Stimulated activated CD8-positive, alpha-beta memory T cell treated with anti-CD3 and anti-CD28 coated beads, Interleukin-7, amount 100 ng/mL, for 24 hours (primary cell): ENCODE measurements around the gene DNAJC3.
"Not testable (repeated sequence)": the region's sequence is repeated elsewhere in the genome, so short reads cannot be mapped to it uniquely, and the experiment has no call there.

Experiments
- DNase-seq: peaks from one replicate; pipeline ENCODE4 v3.0.0-alpha.2; 2020; ENCODE audit warnings: low read depth

DNAJC3 gene

DNA sequence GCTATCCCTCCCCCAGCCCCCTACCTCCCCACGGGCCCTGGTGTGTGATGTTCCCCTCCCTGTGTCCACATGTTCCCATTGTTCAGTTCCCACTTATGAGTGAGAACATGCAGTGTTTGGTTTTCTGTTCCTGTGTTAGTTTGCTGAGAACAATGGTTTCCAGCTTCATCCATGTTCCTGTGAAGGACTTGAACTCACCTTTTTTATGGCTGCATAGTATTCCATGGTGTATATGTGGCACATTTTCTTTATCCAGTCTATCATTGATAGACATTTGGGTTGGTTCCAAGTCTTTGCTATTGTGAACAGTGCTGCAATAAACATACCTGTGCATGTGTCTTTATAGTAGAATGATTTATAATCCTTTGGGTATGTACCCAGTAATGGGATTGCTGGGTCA lies 105.0 kb downstream of the DNAJC3 start:
- not testable (repeated sequence) for DNase-seq

DNA sequence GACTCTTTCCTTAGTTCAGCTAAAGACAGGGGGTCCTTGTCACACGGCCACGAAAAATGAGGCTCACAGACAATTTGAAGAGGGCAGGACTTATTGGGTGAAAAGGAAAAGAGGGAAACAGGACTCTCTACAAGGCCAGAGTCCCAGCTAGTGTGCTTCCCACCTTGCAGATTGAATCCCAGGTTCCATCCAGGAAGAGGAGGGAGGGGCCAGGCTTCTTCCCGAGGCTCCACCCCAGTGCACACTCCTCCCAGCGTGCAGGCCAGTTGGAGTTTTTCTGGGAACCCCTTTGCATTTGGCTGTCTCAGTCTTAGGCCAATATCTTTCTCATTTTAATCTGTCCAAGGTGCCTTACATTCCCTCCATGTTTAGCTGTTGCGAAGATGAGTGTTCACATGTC lies 106.8 kb downstream of the DNAJC3 start:
- DNase-seq: no peak

DNA sequence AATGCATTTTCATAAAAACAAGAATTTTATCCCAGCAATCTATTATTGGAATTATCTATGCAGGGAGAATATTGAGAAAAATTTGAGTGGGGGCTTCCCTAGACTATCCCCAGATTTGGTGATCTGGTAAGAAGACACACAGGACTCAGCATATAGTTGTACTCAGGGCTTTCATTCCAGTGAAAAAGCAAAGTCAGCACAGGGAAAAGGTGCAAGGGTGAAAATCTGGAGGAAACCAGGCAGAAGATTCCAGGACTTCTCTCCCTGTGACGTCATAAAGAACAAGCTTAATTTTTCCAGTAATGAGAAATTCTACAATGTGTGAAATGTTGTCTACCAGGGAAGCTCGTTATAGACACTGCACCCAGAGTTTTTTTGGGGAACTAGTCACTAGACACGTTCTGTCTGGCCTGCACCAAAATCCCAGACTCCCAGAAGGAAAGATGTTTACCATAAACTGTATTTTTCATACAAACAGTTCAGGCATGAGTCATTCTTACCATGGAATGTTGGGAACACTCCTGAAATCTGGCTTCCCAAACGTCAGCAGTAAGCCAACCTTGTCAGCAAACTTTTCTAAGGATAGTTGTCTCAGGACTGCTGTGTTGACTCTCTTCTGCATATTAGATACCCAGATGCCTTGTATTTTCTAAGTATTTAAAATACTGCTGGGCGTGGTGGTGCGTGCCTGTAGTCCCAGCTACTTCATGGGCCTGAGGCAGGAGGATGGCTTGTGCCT lies 107.4 kb downstream of the DNAJC3 start:
- DNase-seq: no peak

DNA sequence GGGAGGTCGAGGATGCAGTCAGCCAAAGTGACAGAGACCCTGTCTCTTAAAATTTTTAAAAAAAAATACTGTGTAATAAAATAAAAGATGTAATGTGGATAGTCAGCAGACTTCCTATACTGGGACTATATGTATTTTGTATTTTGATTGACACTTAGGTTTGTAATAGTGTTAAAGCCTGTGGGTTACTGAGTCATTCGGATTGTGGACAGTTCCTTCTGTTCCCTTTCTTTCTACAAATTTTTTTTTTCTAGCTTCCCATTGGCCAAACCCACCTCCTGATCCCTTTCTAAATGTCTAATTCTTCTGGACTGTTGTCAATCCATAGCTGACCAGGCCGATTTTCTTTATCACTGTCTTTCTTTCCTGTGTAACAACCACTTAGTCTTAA lies 108.0 kb downstream of the DNAJC3 start:
- DNase-seq: no peak

DNA sequence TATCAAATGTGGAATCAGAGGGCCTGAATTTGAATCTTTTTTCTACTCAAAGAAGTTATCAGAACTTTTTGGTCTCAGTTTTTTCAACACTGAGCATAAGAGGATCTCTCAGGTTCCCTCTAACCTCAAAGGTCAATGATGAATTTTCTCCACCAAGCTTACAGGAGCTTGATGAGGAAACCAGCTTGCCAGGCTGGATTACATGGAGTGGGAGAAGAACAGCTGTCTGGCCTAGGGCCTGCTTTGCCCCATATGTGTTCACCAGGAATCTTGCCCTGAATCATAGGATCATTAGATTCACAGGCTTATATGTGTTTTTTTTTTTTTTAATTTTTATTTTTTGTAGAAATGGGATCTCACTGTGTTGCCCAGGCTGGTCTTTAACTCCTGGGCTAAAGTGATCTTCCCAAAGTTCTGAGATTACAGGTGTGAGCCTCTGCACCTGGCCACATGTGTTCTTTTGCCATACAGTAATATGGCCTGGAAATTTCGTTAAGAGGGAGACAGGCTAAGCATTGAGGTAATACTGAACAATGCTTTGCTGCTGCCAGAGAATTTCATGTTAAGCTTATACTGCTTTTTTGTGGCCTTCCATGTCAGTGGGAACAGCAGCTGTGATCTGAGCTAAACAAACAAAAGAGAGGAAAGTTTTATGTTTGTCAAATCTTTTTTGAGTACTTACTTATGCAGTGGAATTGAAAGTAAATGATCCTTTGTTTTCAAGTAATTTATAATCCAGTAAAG lies 110.6 kb downstream of the DNAJC3 start:
- no peak for DNase-seq

DNA sequence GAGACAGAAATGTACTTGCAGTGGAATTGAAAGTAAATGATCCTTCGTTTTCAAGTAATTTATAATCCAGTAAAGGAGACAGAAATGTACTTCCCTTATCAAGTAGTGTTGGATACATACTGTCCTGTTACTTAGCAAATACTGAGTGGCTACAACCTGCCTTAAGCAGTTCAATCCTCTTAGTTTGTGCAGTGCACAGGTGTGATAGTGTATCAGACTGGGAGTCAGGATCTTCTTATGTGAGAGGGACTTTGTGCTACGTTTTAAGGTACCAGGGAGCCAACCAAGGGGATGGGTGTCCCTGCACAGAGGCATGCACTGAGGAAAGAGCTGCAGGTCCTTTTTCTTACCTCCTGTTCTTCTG lies 111.1 kb downstream of the DNAJC3 start:
- no peak for DNase-seq

DNA sequence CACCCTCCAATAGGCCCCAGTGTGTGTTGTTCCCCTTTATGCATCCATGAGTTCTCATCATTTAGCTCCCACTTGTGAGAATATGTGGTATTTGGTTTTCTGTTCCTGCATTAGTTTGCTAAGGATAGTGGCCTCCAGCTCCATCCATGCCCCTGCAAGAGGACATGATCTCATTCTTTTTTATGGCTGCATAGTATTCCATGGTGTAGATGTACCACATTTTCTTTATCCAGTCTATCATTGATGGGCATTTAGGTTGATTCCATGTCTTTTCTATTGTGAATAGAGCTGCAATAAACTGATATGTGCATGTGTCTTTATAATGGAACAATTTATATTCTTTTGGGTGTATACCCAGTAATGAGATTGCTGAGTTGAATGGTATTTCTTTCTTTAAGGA lies 112.4 kb downstream of the DNAJC3 start:
- DNase-seq: not testable (repeated sequence)

DNA sequence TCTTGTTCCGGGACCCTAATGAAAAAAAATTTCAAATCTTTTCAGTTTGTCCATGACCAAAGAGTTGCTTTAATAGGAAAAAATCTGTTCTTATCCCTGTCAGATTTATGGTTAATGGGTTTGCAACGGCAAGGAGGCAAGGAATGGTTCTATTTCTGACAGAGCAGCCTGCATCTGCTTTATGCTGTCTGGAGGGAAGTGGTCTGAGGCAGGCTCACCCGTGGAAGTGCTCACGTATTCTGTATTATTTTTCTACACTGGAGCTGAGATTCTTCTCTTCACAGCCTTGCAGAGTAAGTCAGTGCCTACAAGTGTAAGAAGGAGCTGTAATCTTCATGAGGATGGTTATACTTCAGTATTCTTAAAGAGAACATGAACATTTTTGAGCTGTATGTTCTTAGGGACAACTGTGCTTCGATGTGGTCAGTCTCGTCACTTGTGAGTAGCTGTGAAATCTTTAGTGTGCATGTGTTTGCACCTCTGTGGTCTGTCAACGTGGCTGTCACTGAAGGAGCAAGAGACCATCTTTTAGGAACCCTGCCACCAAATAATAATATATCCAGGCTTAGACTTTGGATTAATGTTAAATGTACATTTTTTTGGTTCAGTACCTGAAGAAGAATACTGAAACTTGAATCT lies 114.3 kb downstream of the DNAJC3 start:
- no peak for DNase-seq

DNA sequence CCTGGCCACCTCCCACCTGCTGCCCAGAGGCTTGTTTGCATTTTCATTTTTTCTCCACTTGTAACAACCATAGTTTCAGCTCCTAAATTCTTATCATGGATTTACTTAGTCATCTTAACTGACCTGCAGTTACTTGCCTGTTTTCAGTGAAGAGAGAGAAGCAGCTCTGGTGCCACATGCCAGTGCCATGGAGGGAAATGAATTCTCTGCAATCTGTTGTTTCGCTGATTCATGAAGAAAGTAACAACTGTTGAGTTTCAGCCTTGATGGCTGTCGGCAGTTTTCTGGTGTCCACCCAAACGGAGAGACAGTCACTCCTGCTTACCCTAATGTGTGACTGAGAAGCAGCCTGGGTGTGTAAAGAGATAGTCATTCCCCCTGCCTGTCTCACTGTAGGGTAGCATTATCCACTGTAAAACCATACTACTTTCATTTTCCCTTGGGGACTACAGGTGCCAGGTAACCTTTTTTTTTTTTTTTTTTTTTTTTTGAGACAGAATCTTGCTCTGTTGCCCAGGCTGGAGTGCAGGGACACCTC lies 116.1 kb downstream of the DNAJC3 start:
- DNase-seq: no peak

DNA sequence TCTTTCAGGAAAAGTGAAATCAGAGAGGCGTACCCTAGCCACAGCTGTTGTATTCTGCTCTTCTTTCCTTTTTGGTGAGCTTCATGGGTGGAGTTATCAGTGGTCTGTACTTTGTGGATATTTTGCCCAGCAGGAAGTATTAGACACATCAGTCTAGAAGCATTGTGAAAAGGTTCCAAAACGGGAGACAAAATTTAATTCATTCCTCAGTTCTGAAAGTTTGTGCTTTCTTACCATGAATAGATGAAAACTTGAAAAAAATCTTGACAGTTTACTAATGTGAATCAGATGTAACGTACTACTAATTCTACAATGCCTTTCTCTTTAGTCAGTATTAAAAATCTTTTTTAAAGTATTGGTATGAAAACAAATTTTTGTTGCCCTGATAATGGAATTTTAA lies 116.8 kb downstream of the DNAJC3 start:
- DNase-seq: no peak

DNA sequence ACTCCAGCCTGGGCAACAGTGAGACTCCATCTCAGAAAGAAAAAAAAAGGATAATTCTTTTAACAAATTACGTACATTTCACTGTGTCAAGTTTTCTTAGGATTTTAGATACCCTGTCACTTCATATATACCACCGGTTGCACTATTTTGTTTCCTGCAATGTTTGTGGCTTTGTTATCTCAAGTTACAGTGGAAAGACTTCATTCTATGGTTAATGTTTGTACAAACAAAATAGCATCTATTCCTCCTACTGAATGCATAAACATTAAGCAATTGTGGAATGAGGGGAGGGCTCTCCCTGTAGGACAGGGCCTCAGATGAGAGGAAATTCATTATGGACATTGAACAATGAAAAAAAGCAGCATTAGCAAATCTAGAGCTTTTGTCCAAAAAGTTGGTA lies 120.1 kb downstream of the DNAJC3 start:
- DNase-seq: no peak

DNA sequence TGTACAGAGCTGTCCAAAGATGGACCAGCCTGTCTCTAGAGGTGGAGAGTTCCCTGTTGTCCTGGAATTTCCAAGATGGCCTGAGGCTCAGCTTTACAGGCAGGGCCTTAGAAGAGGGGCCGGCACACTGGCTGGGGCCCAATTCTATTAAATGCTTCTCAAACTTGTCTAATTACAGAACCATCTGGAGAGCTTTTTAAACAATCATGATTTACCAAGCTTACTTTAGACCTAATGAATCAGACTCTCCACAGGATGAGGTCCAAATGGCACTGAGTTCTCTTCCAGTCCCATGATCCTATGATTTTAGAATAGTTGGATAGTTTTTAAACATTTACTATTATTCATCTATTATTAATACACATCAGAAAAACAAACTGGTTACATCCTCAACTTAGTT lies 123.5 kb downstream of the DNAJC3 start:
- DNase-seq: no peak

DNA sequence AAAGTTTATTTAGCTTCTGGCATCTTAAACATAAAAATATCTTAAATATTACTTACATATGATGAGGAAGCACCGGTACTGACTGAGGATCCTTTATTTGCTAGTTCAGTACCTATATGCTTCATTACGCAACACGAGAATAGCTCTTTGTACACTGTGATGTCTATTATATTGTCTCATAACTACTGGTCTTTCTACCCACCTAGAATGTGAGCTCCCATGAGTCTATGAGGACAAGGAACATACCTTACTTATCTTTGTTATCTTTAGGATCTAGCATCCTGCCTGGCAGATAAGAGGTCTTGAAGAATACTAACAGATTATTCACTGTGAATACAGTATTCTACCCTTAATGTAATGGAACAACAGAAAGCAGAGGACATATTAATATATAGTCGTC lies 124.9 kb downstream of the DNAJC3 start:
- no peak for DNase-seq

DNA sequence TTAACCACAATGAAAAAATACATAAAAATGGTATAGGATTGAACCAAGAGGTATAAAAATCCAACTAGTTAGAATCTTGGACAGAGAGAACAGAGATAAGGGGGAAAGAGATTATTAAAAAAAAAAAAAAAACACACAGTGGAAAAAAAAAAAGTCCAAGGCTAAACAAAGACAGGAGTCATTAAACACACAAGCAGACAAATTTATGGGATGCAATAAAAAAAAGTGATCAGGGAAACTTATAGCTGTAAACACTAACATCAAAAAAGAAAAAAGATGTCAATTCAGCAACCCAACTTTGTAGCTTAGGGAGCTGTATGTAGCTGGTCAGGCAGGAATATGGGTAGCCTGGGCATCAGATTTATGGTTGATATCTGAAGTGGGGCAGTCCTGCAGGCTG lies 129.0 kb downstream of the DNAJC3 start:
- no peak for DNase-seq

DNA sequence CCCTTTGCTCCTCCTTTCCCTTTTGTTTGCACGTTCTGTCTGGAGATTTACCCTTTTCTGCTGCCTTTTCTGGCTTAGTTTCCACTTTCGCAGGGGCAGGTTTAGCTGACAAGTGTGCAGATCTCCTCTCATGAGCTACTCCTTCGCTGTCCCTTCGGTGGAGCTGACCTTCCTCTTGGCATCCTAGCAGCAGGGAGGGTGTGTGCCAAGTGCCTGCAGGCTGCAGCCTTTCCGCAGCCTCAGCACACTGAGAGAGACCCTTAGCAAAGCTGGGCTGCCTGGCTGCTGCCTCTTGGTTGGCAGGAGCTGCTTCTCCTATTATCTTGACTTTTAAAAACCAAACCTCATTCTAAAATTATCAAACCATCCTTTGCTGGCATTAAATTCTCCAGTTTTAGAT lies 132.5 kb downstream of the DNAJC3 start:
- no peak for DNase-seq

DNA sequence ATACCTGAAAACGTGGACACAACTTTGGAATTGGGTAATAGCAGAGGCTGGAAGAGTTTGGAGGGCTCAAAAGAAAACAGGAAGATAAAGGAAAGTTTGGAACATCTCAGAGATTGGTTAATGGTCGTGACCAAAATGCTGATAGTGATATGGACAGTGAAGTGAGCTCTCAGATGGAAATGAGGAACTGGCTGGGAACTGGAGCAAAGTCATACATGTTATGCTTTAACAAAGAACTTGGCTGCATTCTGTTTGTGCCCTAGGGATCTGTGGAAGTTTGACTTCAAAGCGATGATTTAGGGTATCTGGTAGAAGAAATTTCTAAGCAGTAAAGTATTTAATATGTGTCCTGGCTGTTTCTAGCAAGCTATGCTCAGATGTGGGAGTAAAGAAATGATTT lies 136.2 kb downstream of the DNAJC3 start:
- no peak for DNase-seq

DNA sequence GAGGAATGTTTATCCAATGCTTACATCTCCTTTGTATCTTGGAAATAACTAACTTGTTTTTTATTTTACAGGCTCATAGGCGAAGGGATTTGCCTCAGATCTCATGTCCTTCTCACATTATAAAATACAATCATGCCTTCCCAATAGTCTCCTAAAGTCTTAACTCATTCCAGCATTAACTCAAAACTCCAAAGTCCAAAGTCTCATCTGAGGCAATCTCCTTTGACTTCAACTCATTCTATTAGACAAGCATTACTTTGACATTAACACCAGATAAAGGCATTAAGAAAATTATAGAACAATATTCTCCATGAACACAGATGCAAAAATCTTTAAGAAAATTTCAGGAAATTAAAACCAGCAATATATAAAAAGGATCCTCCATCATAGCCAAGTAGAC lies 137.6 kb downstream of the DNAJC3 start:
- no peak for DNase-seq

DNA sequence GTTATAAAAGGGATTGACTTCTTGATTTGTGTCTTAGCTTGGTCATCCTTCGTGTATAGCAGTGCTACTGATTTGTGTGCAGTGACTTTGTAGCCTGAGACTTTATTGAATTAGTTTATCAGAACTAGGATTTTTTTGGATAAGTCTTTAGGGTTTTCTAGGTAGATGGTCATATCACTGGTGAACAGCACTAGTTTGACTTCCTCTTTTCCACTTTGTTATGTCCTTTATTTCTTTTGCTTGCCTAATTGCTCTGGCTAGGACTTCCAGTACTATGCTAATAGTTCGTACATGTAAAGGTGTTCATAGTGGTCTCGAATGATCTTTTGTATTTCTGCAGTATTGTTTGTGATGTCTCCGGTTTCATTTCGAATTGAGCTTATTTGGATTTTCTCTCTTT lies 145.4 kb downstream of the DNAJC3 start:
- no peak for DNase-seq

DNA sequence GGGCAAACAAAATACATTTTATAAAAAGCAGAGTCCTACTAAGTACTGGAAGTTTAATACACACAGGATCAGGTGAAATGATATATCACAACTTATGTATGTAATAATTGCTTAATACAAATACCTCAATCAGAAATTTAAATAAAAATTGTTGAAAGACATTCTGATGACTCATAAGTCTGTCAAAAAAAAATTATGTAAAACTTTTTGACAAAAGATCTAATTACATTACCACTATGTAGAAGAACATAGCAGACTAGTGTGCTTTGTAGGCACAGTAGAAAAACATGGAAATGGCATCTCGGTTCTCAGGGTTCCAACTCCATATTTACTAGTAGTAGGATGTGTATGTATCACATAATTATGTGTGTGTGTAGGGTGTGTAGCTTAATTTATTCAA lies 156.2 kb downstream of the DNAJC3 start:
- DNase-seq: no peak

DNA sequence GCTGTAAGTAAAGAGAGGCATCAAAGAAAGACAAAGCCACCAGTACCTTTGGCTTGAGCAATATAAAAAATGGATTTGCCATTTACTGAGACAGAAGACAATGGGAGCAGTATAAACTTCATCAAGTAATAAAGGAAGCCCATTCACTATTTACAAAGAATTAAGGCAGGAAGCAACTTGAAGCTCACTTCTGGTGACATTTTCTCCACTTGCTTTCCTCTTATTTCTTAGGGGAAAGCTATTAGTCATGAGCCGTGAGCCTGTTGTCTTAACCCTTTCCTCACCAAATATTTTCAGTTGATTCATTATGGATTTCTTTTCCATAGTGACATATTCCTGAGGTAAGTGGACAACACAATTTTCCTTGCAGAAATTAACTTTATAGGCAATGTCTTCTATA lies 156.8 kb downstream of the DNAJC3 start:
- no peak for DNase-seq

DNA sequence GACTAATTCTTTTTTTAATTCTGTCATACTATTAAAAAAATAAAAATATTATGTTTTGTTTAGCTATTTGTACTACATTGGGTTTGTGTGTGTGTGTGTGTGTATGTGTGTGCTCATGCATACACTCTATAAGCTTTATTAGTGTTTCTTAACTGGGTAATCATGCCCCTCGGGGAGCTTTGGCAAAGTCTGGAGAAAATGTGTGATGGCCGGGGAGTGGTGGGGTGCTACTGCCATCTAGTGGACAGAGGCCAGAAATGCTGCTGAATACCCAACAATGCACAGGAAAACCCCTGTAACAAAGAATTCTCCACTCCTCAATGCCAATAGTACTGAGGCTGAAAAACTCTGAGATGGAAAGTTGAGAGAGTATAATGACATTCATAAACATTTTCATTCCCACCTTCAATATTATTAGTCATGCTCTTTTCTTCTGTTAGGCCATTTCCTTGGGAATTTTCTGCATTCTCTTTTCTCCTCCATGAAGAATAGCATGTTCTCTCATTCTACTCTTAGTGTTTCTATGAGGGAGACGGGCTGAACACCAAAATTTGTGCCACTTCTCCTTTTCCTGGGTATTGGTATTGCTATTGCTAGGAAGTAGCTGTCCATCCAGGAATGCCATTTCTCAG lies 157.3 kb downstream of the DNAJC3 start:
- peak; percentile 34 for DNase-seq

DNA sequence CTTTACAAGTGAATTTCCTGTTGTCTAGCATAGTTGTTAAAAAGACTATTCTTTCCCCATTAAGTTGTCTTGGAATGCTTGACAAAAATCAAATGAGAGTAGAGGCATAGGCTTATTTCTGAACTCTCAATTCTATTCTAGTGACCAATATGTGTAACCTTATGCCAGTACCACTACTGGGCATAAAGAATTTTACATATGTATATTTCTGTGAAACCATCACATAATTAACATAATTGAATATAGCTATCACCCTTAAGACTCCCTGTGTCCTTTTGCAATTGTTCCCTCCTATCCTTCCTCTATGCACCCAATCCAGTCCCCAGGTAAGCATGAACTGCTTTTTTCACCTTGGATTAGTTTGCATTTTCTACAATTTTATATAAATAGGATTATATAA lies 165.0 kb downstream of the DNAJC3 start:
- no peak for DNase-seq

DNA sequence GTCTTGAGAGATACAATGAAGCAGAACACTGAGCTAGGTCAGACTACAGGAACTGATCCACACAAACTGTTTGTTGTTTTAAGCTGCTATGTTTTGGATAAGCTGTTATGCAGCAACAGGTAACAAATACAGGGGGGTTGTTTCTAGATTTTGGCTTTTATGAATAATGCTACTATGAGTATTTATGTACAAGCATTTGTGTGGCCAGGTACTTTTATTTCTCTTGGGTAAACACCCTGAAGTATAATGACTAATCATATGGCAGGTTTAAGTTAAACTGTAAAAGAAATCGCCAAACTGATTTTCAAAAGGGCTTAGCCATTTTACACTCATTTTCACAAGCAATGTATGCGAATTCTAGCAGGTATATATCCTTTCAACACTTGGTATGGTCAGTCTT lies 166.0 kb downstream of the DNAJC3 start:
- no peak for DNase-seq
